Activated CD8-positive, alpha-beta T cell treated with anti-CD3 and anti-CD28 coated beads for 36 hours (primary cell): Measurements from ENCODE around the gene DTYMK. TPM values are rescaled to one million over a fixed set of nuclear protein-coding genes. Genes with fewer than 3 reads are reported as not detected.
A peak's percentile ranks its signal among the peaks of the same experiment; 100 is the strongest.
"Not testable (repeated sequence)": the region's sequence is repeated elsewhere in the genome, so short reads cannot be mapped to it uniquely, and the experiment has no call there.

Experiments
- ATAC-seq: fragments of 200-7000 bp; cut with Tn5 transposase; one replicate; pipeline ENCODE4 v1.10.0; 2021; ENCODE audit warnings: mild to moderate bottlenecking, moderate library complexity
- CTCF ChIA-PET: fragments of 350-600 bp; sonication (Branson Sonifier 250); formaldehyde crosslinking; loops from one replicate; lab custom pipeline; 2021; ENCODE audit warnings: antibody characterized with exemption; lab: Charles Lee
- POLR2A ChIA-PET: fragments of 350-600 bp; sonication (Branson Sonifier 250); formaldehyde crosslinking; loops from one replicate; lab custom pipeline; 2021; ENCODE audit warnings: antibody characterized with exemption; lab: Charles Lee
- DNase-seq: peaks from one replicate; pipeline ENCODE4 v3.0.0-alpha.2; 2020
- H3K27ac Mint-ChIP-seq: one replicate; pipeline ENCODE4 v1.8.0; 2021; ENCODE audit warnings: mild to moderate bottlenecking, mixed read lengths
- H3K27me3 Mint-ChIP-seq: one replicate; pipeline ENCODE4 v1.8.0; 2021; ENCODE audit warnings: mixed read lengths
- H3K36me3 Mint-ChIP-seq: one replicate; pipeline ENCODE4 v1.8.0; 2021; ENCODE audit warnings: low read depth, mixed read lengths
- H3K4me1 Mint-ChIP-seq: one replicate; pipeline ENCODE4 v1.8.0; 2021; ENCODE audit warnings: low read depth, mixed read lengths
- H3K4me3 Mint-ChIP-seq: one replicate; pipeline ENCODE4 v1.8.0; 2021; ENCODE audit warnings: mild to moderate bottlenecking, moderate library complexity, mixed read lengths
- H3K9me3 Mint-ChIP-seq: one replicate; pipeline ENCODE4 v1.8.0; 2021; ENCODE audit warnings: mixed read lengths
- intact Hi-C: fragments of 100-400 bp; cut with micrococcal nuclease; formaldehyde crosslinking; loops from one replicate; pipeline ENCODE4 v1.10.0; 2022
- total RNA-seq, 2 experiments: library from RNA; stranded (reverse); gene quantifications; one replicate each; pipeline ENCODE4 v1.2.3, GENCODE V29; 2021
- TF ChIP-seq, protein P1 (sequence below): fragments of 200-600 bp; IDR thresholded peaks from one replicate; pipeline ENCODE4 v1.8.0; 2022; ENCODE audit warnings: antibody characterized with exemption, mild to moderate bottlenecking

The DTYMK gene
- total RNA-seq, 2 experiments from 2014 or later = 87.1 to 91.9 TPM

DNA sequence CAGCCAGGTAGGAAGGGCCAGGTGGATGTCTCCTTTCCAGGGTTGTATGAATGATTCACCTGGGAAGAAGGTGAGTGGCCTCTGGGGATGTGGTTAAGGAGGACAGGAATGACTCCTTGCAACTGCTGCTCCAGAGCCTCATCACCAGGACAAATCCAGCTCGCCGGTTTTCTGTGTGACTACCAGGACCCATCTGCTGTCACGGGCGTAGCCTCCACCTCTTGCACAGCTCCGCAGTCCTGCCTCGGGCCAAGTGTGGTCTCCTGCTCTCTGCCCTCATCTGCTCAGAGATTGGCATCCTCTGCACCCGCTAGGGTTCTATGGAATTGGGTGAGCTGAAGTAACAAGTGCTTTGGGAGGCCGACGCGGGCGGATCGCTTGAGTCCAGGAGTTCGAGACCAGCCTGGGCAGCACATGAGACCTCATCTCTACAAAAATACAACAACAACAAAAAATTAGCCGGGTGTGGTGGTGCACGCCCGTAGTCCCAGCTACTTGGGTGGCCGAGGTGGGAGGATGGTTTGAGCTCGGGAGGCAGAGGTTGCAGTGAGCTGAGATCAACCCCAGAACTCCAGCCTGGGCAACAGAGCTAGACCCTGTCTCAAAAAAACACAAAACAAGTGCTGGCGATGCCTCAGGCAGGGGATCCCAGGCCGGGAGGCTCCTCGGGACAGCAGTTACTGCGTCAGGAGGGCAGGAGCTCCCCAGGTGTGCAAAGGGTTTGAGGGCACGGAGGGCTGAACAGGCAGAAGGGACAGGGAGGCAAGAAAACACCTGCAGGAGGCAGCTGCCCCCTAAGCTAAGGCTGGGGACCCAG lies 47.0 kb upstream of the DTYMK start:
- Mint-ChIP-seq H3K27ac (no peak overlapping the region), H3K36me3 (peaks cover 16% of the 10 kb centered on the region), H3K27me3 (no peaks in the 10 kb centered on the region), H3K4me3 (peak overlapping the region; percentile 47), H3K9me3 (no peaks in the 10 kb centered on the region), H3K4me1 (peaks cover 44% of the 10 kb centered on the region)
- DNase-seq = no peak
- TF ChIP-seq, protein P1, sequence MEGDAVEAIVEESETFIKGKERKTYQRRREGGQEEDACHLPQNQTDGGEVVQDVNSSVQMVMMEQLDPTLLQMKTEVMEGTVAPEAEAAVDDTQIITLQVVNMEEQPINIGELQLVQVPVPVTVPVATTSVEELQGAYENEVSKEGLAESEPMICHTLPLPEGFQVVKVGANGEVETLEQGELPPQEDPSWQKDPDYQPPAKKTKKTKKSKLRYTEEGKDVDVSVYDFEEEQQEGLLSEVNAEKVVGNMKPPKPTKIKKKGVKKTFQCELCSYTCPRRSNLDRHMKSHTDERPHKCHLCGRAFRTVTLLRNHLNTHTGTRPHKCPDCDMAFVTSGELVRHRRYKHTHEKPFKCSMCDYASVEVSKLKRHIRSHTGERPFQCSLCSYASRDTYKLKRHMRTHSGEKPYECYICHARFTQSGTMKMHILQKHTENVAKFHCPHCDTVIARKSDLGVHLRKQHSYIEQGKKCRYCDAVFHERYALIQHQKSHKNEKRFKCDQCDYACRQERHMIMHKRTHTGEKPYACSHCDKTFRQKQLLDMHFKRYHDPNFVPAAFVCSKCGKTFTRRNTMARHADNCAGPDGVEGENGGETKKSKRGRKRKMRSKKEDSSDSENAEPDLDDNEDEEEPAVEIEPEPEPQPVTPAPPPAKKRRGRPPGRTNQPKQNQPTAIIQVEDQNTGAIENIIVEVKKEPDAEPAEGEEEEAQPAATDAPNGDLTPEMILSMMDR = no peak
- ChIA-PET POLR2A (interaction anchor here (1.3 to 2.9 kb wide), 5 partner anchors 9 to 148 kb away, joined by 6 to 15 read pairs (median 11); partner anchors contain the start of genes DTYMK, ING5 and RTP5), CTCF (interaction anchor here (0.7 to 5.4 kb wide), 9 partner anchors 10 to 145 kb away, joined by 3 to 38 read pairs (median 3); partner anchors contain the start of gene ING5)
- no peak for ATAC-seq
- intact Hi-C loops = loop anchor here (10.0 kb wide), 1 partner anchor 131 kb away; the partner anchor contains the start of gene RTP5

DNA sequence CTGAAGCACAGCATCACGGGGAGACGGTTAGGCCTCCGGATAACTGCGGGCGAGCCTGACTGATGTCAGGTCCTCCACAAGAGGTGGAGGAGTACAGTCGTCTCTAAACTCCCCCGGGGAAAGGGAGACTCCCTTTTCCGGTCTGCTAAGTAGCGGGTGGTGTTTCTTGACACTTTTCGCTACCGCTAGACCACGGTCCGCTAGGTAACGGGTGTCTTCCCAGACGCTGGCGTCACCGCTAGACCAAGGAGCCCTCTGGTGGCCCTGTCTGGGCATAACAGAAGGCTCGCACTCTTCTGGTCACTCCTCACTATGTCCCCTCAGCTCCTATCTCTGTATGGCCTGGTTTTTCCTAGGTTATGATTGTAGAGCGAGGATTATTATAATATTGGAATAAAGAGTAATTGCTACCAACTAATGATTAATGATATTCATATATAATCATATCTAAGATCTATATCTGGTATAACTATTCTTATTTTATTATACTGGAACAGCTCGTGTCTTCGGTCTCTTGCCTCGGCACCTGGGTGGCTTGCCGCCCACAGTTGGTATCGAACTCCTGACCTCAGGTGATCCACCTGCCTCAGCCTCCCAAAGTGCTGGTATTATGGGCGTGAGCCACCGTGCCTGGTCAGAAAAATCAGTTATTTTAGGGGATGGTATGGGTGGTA lies 46.0 kb upstream of the DTYMK start:
- H3K27ac Mint-ChIP-seq, ATAC-seq, H3K4me3 Mint-ChIP-seq, H3K9me3 Mint-ChIP-seq, H3K27me3 Mint-ChIP-seq: not testable (repeated sequence)
- TF ChIP-seq, protein P1 = peak; percentile 57
- intact Hi-C loops = loop anchor here (10.0 kb wide), 1 partner anchor 132 kb away; the partner anchor contains the start of gene RTP5
- DNase-seq = peak; percentile 77
- ChIA-PET POLR2A (interaction anchor here (0.7 kb wide), 1 partner anchor 17 kb away, joined by 3 read pairs; no protein-coding TSS in a partner anchor), CTCF (interaction anchor here (0.8 to 5.4 kb wide), 8 partner anchors 8 to 146 kb away, joined by 3 to 38 read pairs (median 4); partner anchors contain the start of genes ING5 and RTP5)
- H3K4me1 Mint-ChIP-seq = peaks cover 39% of the 10 kb centered on the region
- H3K36me3 Mint-ChIP-seq = peaks cover 11% of the 10 kb centered on the region

DNA sequence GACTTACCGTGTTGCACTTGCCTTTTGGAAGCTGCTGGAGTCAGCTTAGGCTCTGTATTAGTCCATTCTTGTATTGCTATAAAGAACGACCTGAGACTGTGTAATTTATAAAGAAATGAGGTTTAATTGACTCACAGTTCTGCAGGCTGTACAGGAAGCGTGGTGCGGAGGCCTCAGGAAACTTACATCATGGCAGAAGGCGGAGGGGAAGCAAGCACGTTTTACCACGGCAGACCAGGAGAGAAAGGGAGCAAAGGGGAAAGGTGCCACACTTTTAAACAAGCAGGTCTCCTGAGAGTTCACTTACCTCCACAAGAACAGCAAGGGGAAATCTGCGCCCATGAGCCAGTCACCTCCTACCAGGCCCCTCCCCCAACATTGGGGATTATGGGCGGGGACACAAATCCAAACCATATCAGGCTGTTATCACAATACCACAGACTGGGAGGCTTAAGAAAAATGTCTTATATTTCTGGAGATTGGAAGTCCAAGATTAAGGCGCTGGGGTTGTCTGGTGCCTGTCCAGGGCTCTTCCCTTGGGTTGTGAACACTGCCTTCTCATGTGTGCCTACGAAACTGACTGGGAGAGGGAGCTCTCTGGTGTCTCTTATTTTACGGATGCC lies 44.2 kb upstream of the DTYMK start:
- H3K36me3 Mint-ChIP-seq = peaks cover 6% of the 10 kb centered on the region
- intact Hi-C loops = loop anchor here (10.0 kb wide), 1 partner anchor 134 kb away; the partner anchor contains the start of gene RTP5
- no peak for ATAC-seq

DNA sequence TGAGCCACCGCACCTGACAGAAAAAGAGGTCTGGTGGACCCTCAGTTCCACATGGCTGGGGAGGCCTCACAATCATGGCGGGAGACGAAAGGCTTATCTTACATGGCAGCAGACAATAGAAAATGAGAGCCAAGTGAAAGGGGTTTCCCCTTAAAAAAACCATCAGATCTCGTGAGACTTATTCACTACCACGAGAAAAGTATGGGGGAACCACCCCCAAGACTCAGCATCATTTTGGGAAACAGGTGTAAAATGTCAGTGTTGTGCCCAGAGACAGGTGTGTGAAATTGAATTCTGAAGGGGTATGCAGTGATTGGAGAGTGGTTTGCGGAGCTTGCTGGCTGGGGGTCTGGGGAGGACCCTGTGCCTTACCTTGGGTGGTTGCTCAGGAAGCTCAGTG lies 43.3 kb upstream of the DTYMK start:
- TF ChIP-seq, protein P1 = no peak
- H3K9me3 Mint-ChIP-seq = no peaks in the 10 kb centered on the region
- peak; percentile 36 for DNase-seq
- no peak for ATAC-seq
- intact Hi-C loops = loop anchor here (10.0 kb wide), 1 partner anchor 135 kb away; the partner anchor contains the start of gene RTP5
- ChIA-PET POLR2A (interaction anchor here (0.5 to 4.2 kb wide), 5 partner anchors 9 to 33 kb away, joined by 3 to 15 read pairs (median 3); partner anchors contain the start of gene ING5), CTCF (interaction anchor here (5.4 kb wide), 1 partner anchor 149 kb away, joined by 38 read pairs; no protein-coding TSS in a partner anchor)
- H3K27ac Mint-ChIP-seq = peak overlapping the region; percentile 17
- H3K4me1 Mint-ChIP-seq = peaks cover 27% of the 10 kb centered on the region
- peaks cover 5% of the 10 kb centered on the region for H3K36me3 Mint-ChIP-seq
- no peaks in the 10 kb centered on the region for H3K27me3 Mint-ChIP-seq
- H3K4me3 Mint-ChIP-seq = no peak overlapping the region

More for the DNA sequence above, 44.2 kb upstream of the DTYMK start:
- TF ChIP-seq, protein P1 = no peak
- ChIA-PET POLR2A (interaction anchor here (1.0 to 4.2 kb wide), 4 partner anchors 8 to 42 kb away, joined by 3 to 15 read pairs (median 6); partner anchors contain the start of gene ING5), CTCF (interaction anchor here (1.0 to 5.4 kb wide), 5 partner anchors 10 to 148 kb away, joined by 4 to 38 read pairs (median 5); partner anchors contain the start of gene ING5)
- Mint-ChIP-seq H3K4me3 (no peak overlapping the region), H3K27me3 (no peaks in the 10 kb centered on the region), H3K27ac (peak overlapping the region; percentile 68), H3K9me3 (no peaks in the 10 kb centered on the region), H3K4me1 (peaks cover 31% of the 10 kb centered on the region)
- peak; percentile 46 for DNase-seq
